GDM1 (cell line): ENCODE data around the gene CCDC120.

Experiments used
- DNase-seq: peaks from one replicate; lab custom pipeline; 2025; lab: John Stamatoyannopoulos, UW

Gene CCDC120

DNA sequence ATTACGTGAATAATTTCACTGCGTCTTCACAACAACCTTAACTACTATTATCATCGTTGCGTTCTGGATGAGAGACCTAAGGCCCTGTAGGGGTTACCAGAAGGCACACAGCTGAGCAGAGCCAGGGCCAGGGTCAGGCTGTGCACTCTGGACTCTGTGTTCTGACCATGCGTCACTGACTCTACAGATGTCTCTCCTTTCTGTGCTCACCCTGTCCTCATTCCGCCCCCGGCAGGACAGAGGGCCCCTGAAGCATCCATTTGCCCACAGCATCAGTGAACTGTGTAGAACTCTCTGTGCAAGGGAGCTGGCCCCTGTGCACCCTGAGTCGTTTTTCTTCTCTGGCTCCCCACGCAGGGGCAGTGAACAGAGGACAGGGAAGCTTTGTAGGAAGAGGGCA lies 43.4 kb downstream of the CCDC120 start:
- DNase-seq: no peak

DNA sequence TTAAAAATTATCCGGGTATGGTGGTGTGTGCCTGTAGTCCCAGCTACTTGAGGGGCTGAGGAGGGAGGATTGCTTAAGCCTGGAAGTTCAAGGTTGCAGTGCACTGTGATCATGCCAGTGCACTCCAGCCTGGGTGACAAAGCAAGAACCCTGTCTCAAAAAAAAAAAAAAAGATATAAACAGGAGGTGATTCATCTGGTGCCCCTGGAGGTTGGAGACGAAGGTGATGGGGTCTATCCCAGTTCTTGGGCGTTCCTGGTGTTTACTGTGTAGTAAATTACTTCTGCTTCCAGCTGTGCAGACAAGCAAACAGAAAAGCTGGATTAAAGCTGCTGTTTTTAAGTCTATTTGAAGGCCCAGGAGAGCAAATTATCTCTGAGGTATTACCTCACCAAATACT lies 44.8 kb downstream of the CCDC120 start:
- DNase-seq: no peak

DNA sequence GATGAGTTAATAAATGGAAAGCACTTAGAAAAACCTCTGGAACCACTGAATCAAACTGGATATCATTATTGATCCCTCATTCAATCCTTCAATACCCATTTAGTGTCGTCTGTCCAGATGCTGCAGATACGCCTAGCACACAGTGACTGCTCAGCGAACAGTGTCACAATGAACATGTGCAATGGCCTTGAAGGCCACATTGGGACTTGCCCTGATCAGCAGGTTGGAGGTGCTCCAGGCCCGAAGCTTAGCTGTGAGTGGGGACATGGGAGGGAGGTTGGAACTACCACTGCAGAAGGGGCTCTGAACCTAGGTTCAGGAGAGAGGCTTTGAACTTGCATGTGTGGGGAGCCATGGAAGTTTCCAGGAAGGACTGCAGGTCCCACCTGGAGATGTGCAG lies 47.5 kb downstream of the CCDC120 start:
- no peak for DNase-seq

DNA sequence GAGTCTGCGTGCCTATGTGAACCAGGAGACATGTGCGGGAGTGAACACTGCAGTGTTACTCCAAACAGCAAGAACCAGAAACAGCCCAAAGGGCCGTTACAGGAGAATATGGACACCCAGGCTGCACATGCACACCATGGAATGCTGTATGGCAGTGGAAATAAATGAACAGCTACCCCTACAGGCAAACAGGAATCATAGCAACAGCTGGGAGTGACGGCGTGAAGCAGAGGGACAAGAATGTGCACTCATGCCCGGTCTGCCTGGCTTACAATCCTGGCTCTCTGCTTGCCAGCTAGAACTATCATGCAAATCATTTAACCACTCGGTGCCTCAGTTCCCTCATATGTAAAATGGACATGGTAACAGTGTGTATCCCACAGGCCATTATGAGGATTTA lies 48.1 kb downstream of the CCDC120 start:
- peak; percentile 25 for DNase-seq

DNA sequence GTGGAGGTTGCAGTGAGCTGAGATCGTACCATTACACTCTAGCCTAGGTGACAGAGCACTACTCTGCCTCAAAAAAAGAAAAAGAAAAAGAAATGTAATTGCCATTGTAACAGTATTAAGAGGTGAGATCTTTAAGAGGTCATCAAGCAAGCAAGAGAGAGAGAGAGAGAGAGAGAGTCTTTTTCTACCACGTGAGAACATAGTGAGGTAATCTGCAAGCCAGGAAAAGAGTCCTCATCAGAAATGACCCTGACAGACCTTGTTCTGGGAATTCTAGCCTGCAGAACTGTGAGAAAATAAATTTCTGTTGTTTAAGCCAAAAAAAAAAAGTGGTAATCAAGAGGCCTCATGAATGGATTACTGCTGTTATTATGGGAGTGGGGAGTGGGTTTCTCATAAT lies 49.8 kb downstream of the CCDC120 start:
- no peak for DNase-seq

DNA sequence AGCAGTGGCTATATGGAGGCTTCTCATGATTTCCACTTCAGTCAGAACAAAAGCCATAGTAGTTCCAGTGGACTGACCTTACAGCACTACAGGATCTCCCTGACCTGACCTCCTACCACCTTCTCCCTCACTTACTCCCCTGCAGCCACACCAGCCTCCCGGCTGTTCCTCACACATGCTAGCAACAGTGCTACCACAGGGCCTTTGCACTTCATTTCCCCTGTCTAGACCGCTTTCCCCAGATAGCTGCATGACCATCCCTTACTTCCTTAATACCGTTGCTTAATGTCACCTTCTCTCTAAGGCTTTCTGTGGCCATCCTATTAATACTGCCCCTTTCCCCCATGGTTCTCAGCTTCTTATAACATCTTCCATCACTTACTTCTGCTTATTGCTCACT lies 51.6 kb downstream of the CCDC120 start:
- DNase-seq: no peak

DNA sequence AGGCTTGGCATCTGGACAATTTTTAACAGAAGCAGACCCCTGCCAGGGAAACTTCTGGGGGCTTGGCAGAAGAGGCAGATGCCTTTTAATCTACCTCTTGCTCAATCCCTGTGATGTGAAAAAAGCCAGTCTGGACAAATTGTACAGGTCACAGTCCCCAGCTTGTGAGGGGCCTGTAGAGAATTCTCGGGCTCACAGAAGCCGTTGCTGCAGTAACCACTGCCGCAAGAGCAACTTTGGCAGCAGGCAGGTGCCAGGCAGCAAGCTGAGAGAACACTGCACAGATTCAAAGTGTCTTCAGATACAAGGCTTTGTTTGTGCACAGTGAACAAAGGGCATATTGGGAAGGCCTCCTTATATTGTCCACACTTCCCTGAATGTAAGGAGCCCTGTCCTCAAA lies 53.0 kb downstream of the CCDC120 start:
- no peak for DNase-seq

DNA sequence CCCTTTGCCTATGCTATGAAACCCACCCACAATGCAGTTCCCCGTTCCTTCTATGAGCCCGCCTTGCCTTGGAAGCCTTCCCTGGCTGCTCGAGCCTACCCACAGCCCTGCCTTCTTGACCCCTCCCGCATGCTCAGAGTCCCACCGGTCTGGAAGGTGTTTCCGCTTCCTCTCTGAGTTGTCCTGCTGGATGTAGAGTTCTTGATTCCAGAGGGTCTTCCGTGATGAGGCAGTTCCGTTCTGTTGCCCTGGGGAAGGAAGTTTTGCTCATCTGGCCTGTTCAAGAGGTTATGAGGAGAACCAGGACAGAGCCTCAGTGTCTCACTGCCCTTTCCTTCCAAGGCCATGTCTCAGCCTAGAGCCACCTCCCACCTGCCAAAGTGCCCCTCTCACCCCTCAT lies 57.3 kb downstream of the CCDC120 start:
- no peak for DNase-seq

DNA sequence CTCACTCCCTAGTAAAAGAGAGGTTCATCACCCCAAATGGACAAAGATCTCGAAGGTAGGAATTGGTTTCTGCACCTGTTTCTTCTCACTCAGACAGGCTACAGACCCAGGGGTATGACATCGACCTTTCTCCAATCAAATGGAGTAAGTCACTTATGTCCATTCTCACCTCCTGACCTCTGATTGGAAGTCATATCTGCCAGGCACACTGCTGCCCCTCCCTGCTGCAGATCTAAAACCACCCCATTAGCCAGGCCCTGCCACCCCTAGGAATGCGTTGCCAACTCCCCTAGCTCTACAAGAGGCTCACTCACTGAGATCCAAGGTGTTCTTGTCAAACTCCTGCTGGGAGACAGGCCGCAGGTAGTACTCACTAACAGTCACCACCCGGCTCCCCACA lies 57.9 kb downstream of the CCDC120 start:
- DNase-seq: no peak

DNA sequence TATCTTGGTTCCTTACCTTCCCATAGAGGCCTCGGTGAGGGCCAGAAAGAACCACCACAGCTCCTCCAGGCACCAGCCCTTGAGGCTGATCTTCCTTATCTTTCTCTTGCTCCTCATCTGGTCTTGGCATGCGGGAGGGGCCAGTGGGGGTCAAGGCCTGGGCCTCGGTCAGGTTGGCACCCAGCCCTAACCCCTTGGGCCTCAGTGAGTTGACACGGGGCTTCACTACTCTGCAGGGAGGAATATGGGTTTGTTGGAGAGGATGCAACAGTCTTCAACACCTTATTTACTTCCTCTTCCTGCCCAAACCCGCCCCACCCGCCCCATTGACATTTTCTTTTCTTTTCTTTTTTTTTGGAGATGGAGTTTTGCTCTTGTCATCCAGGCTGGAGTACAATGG lies 58.8 kb downstream of the CCDC120 start:
- no peak for DNase-seq
